HEK293 (cell line): ENCODE results near the gene SMARCD1.

Experiments
- EGR2 ChIP-seq: fragments of 450-650 bp; formaldehyde crosslinking; IDR thresholded peaks from 2 replicates; pipeline ENCODE4 v1.5.1; 2016; ENCODE audit warnings: low read depth, missing biosample characterization, missing genetic modification characterization
- GFI1B ChIP-seq: fragments of 450-650 bp; formaldehyde crosslinking; IDR thresholded peaks from 2 replicates; pipeline ENCODE4 v1.5.1; 2016; ENCODE audit warnings: missing biosample characterization, missing genetic modification characterization
- GLI2 ChIP-seq: fragments of 450-650 bp; formaldehyde crosslinking; IDR thresholded peaks from 2 replicates; pipeline ENCODE4; 2017; ENCODE audit warnings: missing biosample characterization, missing genetic modification characterization, low read depth, borderline replicate concordance
- HOXA7 ChIP-seq: sonication (generic); formaldehyde crosslinking; IDR thresholded peaks from 2 replicates; pipeline ENCODE4 v1.8.1; 2022; ENCODE audit warnings: missing genetic modification reagents, borderline replicate concordance
- KLF7 ChIP-seq: fragments of 450-650 bp; formaldehyde crosslinking; IDR thresholded peaks from 2 replicates; pipeline ENCODE4 v1.5.1; 2016; ENCODE audit warnings: missing biosample characterization, missing genetic modification characterization, borderline replicate concordance
- PRDM2 ChIP-seq: fragments of 450-650 bp; formaldehyde crosslinking; IDR thresholded peaks from 2 replicates; pipeline ENCODE4 v1.5.1; 2016; ENCODE audit warnings: missing biosample characterization, missing genetic modification characterization, borderline replicate concordance
- RBAK ChIP-seq: fragments of 450-650 bp; formaldehyde crosslinking; IDR thresholded peaks from 2 replicates; pipeline ENCODE4 v1.5.1; 2016; ENCODE audit warnings: missing biosample characterization, missing genetic modification characterization
- SALL2 ChIP-seq: fragments of 450-650 bp; formaldehyde crosslinking; IDR thresholded peaks from 2 replicates; pipeline ENCODE4 v1.5.0; 2017; ENCODE audit warnings: missing biosample characterization, mild to moderate bottlenecking, missing genetic modification characterization, borderline replicate concordance
- SP7 ChIP-seq: fragments of 450-650 bp; formaldehyde crosslinking; IDR thresholded peaks from 2 replicates; pipeline ENCODE4 v1.5.1; 2016; ENCODE audit warnings: missing biosample characterization, missing genetic modification characterization
- YY2 ChIP-seq: fragments of 450-650 bp; formaldehyde crosslinking; IDR thresholded peaks from 2 replicates; pipeline ENCODE4 v1.5.1; 2016; ENCODE audit warnings: missing biosample characterization, missing genetic modification characterization
- ZBTB6 ChIP-seq: fragments of 450-650 bp; formaldehyde crosslinking; IDR thresholded peaks from 2 replicates; pipeline ENCODE4 v1.5.1; 2017; ENCODE audit warnings: missing biosample characterization, missing genetic modification characterization
- ZFP37 ChIP-seq: fragments of 450-650 bp; formaldehyde crosslinking; IDR thresholded peaks from 2 replicates; pipeline ENCODE4 v1.5.1; 2016; ENCODE audit warnings: missing biosample characterization, missing genetic modification characterization
- ZFP69B ChIP-seq: fragments of 450-650 bp; formaldehyde crosslinking; IDR thresholded peaks from 2 replicates; pipeline ENCODE4 v1.5.1; 2016; ENCODE audit warnings: missing biosample characterization, missing genetic modification characterization
- ZNF132 ChIP-seq: fragments of 450-650 bp; formaldehyde crosslinking; IDR thresholded peaks from 2 replicates; pipeline ENCODE4 v1.5.1; 2017; ENCODE audit warnings: missing biosample characterization, missing genetic modification characterization, borderline replicate concordance
- ZNF138 ChIP-seq: fragments of 450-650 bp; formaldehyde crosslinking; IDR thresholded peaks from 2 replicates; pipeline ENCODE4 v1.5.1; 2016; ENCODE audit warnings: missing biosample characterization, missing genetic modification characterization, borderline replicate concordance
- ZNF184 ChIP-seq: fragments of 450-650 bp; IDR thresholded peaks from 2 replicates; pipeline ENCODE4 v1.5.1; 2018; ENCODE audit warnings: missing biosample characterization, mild to moderate bottlenecking, missing genetic modification characterization
- ZNF302 ChIP-seq: fragments of 450-650 bp; formaldehyde crosslinking; IDR thresholded peaks from 2 replicates; pipeline ENCODE4 v1.5.1; 2016; ENCODE audit warnings: missing biosample characterization, missing genetic modification characterization, low read depth
- ZNF391 ChIP-seq: fragments of 450-650 bp; formaldehyde crosslinking; IDR thresholded peaks from 2 replicates; pipeline ENCODE4 v1.5.1; 2016; ENCODE audit warnings: low read depth, missing biosample characterization, missing genetic modification characterization, borderline replicate concordance
- ZNF426 ChIP-seq: fragments of 450-650 bp; formaldehyde crosslinking; IDR thresholded peaks from 2 replicates; pipeline ENCODE4 v1.5.1; 2017; ENCODE audit warnings: missing biosample characterization, missing genetic modification characterization, mild to moderate bottlenecking, inconsistent platforms, moderate library complexity
- ZNF514 ChIP-seq: fragments of 450-650 bp; formaldehyde crosslinking; IDR thresholded peaks from 2 replicates; pipeline ENCODE4 v1.5.1; 2016; ENCODE audit warnings: missing biosample characterization, missing genetic modification characterization
- ZNF530 ChIP-seq: fragments of 450-650 bp; formaldehyde crosslinking; IDR thresholded peaks from 2 replicates; pipeline ENCODE4 v1.5.1; 2016; ENCODE audit warnings: low read depth, missing biosample characterization, missing genetic modification characterization
- ZNF560 ChIP-seq: fragments of 450-650 bp; formaldehyde crosslinking; IDR thresholded peaks from 2 replicates; pipeline ENCODE4 v1.5.1; 2017; ENCODE audit warnings: missing biosample characterization, missing genetic modification characterization, borderline replicate concordance
- ZNF561 ChIP-seq: fragments of 450-650 bp; IDR thresholded peaks from 2 replicates; pipeline ENCODE4 v1.5.1; 2018; ENCODE audit warnings: missing biosample characterization, missing genetic modification characterization, borderline replicate concordance
- ZNF660 ChIP-seq: fragments of 450-650 bp; IDR thresholded peaks from 2 replicates; pipeline ENCODE4 v1.5.1; 2018; ENCODE audit warnings: missing biosample characterization, mild to moderate bottlenecking, missing genetic modification characterization
- ZNF701 ChIP-seq: fragments of 450-650 bp; formaldehyde crosslinking; IDR thresholded peaks from 2 replicates; pipeline ENCODE4 v1.5.1; 2016; ENCODE audit warnings: missing biosample characterization, missing genetic modification characterization
- ZNF843 ChIP-seq: fragments of 450-650 bp; formaldehyde crosslinking; IDR thresholded peaks from 2 replicates; pipeline ENCODE4 v1.5.1; 2016; ENCODE audit warnings: missing biosample characterization, missing genetic modification characterization
- TF ChIP-seq, protein P1 (sequence below): fragments of 450-650 bp; formaldehyde crosslinking; IDR thresholded peaks from 2 replicates; pipeline ENCODE4 v1.5.1; 2016; ENCODE audit warnings: missing biosample characterization, missing genetic modification characterization
- TF ChIP-seq, protein P2 (sequence below): fragments of 450-650 bp; formaldehyde crosslinking; IDR thresholded peaks from 2 replicates; pipeline ENCODE4 v1.5.1; 2016; ENCODE audit warnings: missing biosample characterization, missing genetic modification characterization, borderline replicate concordance
- TF ChIP-seq, protein P3 (sequence below): fragments of 450-650 bp; IDR thresholded peaks from 2 replicates; pipeline ENCODE4 v1.5.1; 2018; ENCODE audit warnings: missing biosample characterization, mild to moderate bottlenecking, missing genetic modification characterization

The SMARCD1 gene

DNA sequence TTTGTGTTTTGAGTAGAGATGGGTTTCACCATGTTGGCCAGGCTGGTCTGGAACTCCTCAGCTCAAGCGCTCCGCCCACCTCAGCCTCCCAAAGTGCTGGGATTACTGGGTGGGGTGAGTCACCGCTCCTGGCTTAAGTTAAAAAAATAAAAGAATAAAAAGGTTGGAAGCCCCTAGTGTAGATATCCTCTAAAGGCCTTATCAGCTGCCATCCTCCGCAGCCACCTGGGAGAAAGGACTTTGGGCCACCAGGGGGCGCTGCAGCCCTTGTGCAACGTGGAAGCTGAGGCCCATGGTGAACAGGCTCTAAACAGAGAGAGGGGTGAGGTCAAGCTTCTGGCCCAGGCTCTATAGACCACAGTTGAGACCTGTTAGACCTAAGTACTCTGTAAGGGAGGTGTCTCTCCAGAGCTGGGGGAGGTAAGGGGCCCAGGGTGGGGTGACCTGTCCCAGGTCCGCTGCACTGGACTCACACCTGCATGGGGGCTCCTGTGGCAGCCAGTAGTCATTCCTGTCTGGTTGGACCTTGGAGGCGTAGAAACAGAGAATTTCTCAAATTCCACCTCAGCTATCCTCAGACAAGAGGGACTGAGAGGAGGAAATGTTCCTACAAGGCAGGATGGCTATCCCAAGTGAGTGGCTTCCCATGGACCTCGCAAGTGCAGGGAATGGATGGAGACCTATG is 45.8 kb upstream of the SMARCD1 start (continued):
- TF ChIP-seq, protein P1, sequence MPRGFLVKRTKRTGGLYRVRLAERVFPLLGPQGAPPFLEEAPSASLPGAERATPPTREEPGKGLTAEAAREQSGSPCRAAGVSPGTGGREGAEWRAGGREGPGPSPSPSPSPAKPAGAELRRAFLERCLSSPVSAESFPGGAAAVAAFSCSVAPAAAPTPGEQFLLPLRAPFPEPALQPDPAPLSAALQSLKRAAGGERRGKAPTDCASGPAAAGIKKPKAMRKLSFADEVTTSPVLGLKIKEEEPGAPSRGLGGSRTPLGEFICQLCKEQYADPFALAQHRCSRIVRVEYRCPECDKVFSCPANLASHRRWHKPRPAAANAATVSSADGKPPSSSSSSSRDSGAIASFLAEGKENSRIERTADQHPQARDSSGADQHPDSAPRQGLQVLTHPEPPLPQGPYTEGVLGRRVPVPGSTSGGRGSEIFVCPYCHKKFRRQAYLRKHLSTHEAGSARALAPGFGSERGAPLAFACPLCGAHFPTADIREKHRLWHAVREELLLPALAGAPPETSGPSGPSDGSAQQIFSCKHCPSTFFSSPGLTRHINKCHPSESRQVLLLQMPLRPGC: no peak
- TF ChIP-seq HOXA7 (CRISPR knock-in tag): no peak
- peak; percentile 33 for TF ChIP-seq SP7
- TF ChIP-seq ZBTB6 (tag by site-specific recombination): no peak
- no peak for TF ChIP-seq ZNF302 (tag by site-specific recombination)
- no peak for TF ChIP-seq ZNF426 (tag by site-specific recombination)
- TF ChIP-seq RBAK (tag by site-specific recombination): no peak
- no peak for TF ChIP-seq ZNF138 (tag by site-specific recombination)
- no peak for TF ChIP-seq ZNF530
- TF ChIP-seq ZFP37: no peak
- TF ChIP-seq ZNF660: no peak
- TF ChIP-seq ZNF561 (tag by site-specific recombination): no peak
- no peak for TF ChIP-seq KLF7 (tag by site-specific recombination)
- TF ChIP-seq, protein P2, sequence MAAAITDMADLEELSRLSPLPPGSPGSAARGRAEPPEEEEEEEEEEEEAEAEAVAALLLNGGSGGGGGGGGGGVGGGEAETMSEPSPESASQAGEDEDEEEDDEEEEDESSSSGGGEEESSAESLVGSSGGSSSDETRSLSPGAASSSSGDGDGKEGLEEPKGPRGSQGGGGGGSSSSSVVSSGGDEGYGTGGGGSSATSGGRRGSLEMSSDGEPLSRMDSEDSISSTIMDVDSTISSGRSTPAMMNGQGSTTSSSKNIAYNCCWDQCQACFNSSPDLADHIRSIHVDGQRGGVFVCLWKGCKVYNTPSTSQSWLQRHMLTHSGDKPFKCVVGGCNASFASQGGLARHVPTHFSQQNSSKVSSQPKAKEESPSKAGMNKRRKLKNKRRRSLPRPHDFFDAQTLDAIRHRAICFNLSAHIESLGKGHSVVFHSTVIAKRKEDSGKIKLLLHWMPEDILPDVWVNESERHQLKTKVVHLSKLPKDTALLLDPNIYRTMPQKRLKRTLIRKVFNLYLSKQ: no peak
- TF ChIP-seq EGR2 (tag by site-specific recombination): peak; percentile 56
- no peak for TF ChIP-seq ZNF132 (tag by site-specific recombination)
- no peak for TF ChIP-seq GFI1B
- TF ChIP-seq ZNF514 (tag by site-specific recombination): no peak
- TF ChIP-seq SALL2 (tag by site-specific recombination): no peak
- no peak for TF ChIP-seq YY2 (tag by site-specific recombination)
- TF ChIP-seq, protein P3, sequence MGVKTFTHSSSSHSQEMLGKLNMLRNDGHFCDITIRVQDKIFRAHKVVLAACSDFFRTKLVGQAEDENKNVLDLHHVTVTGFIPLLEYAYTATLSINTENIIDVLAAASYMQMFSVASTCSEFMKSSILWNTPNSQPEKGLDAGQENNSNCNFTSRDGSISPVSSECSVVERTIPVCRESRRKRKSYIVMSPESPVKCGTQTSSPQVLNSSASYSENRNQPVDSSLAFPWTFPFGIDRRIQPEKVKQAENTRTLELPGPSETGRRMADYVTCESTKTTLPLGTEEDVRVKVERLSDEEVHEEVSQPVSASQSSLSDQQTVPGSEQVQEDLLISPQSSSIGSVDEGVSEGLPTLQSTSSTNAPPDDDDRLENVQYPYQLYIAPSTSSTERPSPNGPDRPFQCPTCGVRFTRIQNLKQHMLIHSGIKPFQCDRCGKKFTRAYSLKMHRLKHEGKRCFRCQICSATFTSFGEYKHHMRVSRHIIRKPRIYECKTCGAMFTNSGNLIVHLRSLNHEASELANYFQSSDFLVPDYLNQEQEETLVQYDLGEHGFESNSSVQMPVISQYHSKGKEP: peak; percentile 26; the same call in 1 of the 2 replicates
- no peak for TF ChIP-seq ZFP69B
- TF ChIP-seq ZNF184: no peak
- TF ChIP-seq ZNF391 (tag by site-specific recombination): no peak; the same call in 1 of the 2 replicates
- TF ChIP-seq GLI2 (tag by site-specific recombination): no peak
- TF ChIP-seq ZNF843 (tag by site-specific recombination): no peak
- no peak for TF ChIP-seq ZNF560 (tag by site-specific recombination)
- TF ChIP-seq PRDM2 (tag by site-specific recombination): no peak
- TF ChIP-seq ZNF701 (tag by site-specific recombination): no peak
